AG04450 (cell line): Measurements from ENCODE around the gene TRMT2A. TPM values are rescaled to one million over a fixed set of nuclear protein-coding genes. Genes with fewer than 3 reads are reported as not detected.

Experiments used
- CTCF ChIA-PET: fragments of 300-600, 350-600 bp; formaldehyde crosslinking; extraction: SDS; loops from one replicate; lab custom pipeline; 2022; ENCODE audit warnings: antibody characterized with exemption, inconsistent platforms; lab: Charles Lee
- POLR2A ChIA-PET: fragments of 350-600 bp; formaldehyde crosslinking; extraction: SDS; loops from one replicate; lab custom pipeline; 2021; ENCODE audit warnings: antibody characterized with exemption, inconsistent platforms; lab: Yijun Ruan, JAX
- DNase-seq: peaks from one replicate; pipeline ENCODE4 v3.0.0-alpha.2; 2011; ENCODE audit warnings: low read depth, low spot score
- H3K27ac ChIP-seq: one replicate; pipeline ENCODE4 v1.5.1; 2012; ENCODE audit warnings: low read depth, low read length, control low read depth
- H3K27me3 ChIP-seq: one replicate; pipeline ENCODE4 v1.6.0; 2012; ENCODE audit warnings: low read length; ENCODE audit not compliant: control insufficient read depth, insufficient read depth
- H3K4me3 ChIP-seq: 2 replicates; pipeline ENCODE4 v1.5.1; 2011; ENCODE audit warnings: mild to moderate bottlenecking, low read depth, low read length, control low read depth
- H3K9me3 ChIP-seq: 2 replicates; pipeline ENCODE4 v1.5.1; 2012; ENCODE audit warnings: low read length; ENCODE audit not compliant: control insufficient read depth, insufficient read depth
- CTCF ChIP-seq: IDR thresholded peaks from 2 replicates; pipeline ENCODE4 v1.5.1; 2011; ENCODE audit warnings: low read depth, low read length, control low read depth, inconsistent platforms
- polyA plus RNA-seq: library from polyadenylated mRNA; depleted of rRNA; stranded (reverse); fragments of >200 nt; gene quantifications from 2 replicates; pipeline ENCODE4 v1.2.3, GENCODE V29; 2011

Gene TRMT2A
- polyA plus RNA-seq, 1 experiment, result 15.6 TPM

GRCh38 chr22:20127869-20128618, 11.0 kb upstream of the TRMT2A start:
- no peak for DNase-seq
- CTCF ChIA-PET, result no interaction called here
- Histone ChIP-seq H3K27me3 (no peaks in the 10 kb centered on the region), H3K4me3 (no peak overlapping the region), H3K9me3 (no peaks in the 10 kb centered on the region; the same call in 1 of the 2 replicates), H3K27ac (no peak overlapping the region)
- TF ChIP-seq CTCF, result no peak
- POLR2A ChIA-PET, result interaction anchor here (3.2 kb wide), 1 partner anchor 11 kb away, joined by 12 read pairs; the partner anchor contains the start of gene TRMT2A

GRCh38 chr22:20127318-20127868, 10.4 kb upstream of the TRMT2A start:
- POLR2A ChIA-PET, result no interaction called here
- no peaks in the 10 kb centered on the region for H3K27me3 ChIP-seq
- CTCF ChIA-PET, result no interaction called here
- no peak overlapping the region for H3K27ac ChIP-seq
- no peak overlapping the region for H3K4me3 ChIP-seq
- no peak for DNase-seq
- H3K9me3 ChIP-seq, result no peaks in the 10 kb centered on the region; the same call in 1 of the 2 replicates
- no peak for TF ChIP-seq CTCF

- DNase-seq, result no peak
- no peak for TF ChIP-seq CTCF
- Histone ChIP-seq H3K27ac (no peak overlapping the region), H3K27me3 (no peaks in the 10 kb centered on the region), H3K4me3 (no peak overlapping the region), H3K9me3 (no peaks in the 10 kb centered on the region; the same call in 1 of the 2 replicates)
- ChIA-PET POLR2A (interaction anchor here (0.7 kb wide), 1 partner anchor 169 kb away, joined by 3 read pairs; no protein-coding TSS in a partner anchor), CTCF (no interaction called here)
Observed at GRCh38 chr22:20126284-20127029, 9.4 kb upstream of the TRMT2A start.

- Histone ChIP-seq H3K4me3 (no peak overlapping the region), H3K9me3 (no peaks in the 10 kb centered on the region; the same call in 1 of the 2 replicates), H3K27ac (no peak overlapping the region), H3K27me3 (no peaks in the 10 kb centered on the region)
- TF ChIP-seq CTCF, result no peak
- POLR2A ChIA-PET, result no interaction called here
- CTCF ChIA-PET, result interaction anchor here (0.5 kb wide), 1 partner anchor 194 kb away, joined by 3 read pairs; the partner anchor contains the start of gene DGCR6L
- DNase-seq, result no peak
Observed at GRCh38 chr22:20125201-20126174, 8.5 kb upstream of the TRMT2A start.
